T47D (cell line): ENCODE measurements around the gene CCDC71.

ENCODE experiments used
- DNase-seq, 2 experiments: peaks; one replicate each; pipeline versions ENCODE4 v3.0.0 to v3.0.0-alpha.2; 2011 to 2012; ENCODE audit warnings: low read depth in 1 of 2, low spot score in 1 of 2
- JUND ChIP-seq: IDR thresholded peaks from 2 replicates; pipeline ENCODE4 v1.6.1; 2012; ENCODE audit warnings: low read depth
- in situ Hi-C: cut with HindIII; loops from 2 replicates; pipeline ENCODE4 v1.10.0; 2016; ENCODE audit warnings: low sequenced_read_pairs, low pct_unique_long_range_greater_than_20kb

Gene CCDC71

GRCh38 chr3:49162751-49163419, 3.2 kb downstream of the CCDC71 start:
- in situ Hi-C loops: no loop called here
- no peak for DNase-seq
- no peak for TF ChIP-seq JUND

GRCh38 chr3:49161808-49162530, 4.2 kb downstream of the CCDC71 start:
- in situ Hi-C loops: no loop called here
- TF ChIP-seq JUND: no peak
- no peak for DNase-seq

GRCh38 chr3:49161197-49161596, 4.9 kb downstream of the CCDC71 start:
- TF ChIP-seq JUND: no peak
- no peak for DNase-seq
- in situ Hi-C loops: no loop called here

- no peak for DNase-seq
- no peak for TF ChIP-seq JUND
- in situ Hi-C loops: no loop called here
Measured at GRCh38 chr3:49158792-49159191, 7.3 kb downstream of the CCDC71 start.

- no peak for TF ChIP-seq JUND
- in situ Hi-C loops: no loop called here
- DNase-seq: peak in 1 of 2 experiments; percentile 67
Measured at GRCh38 chr3:49158103-49158709, 7.9 kb downstream of the CCDC71 start.

GRCh38 chr3:49157289-49157688, 8.8 kb downstream of the CCDC71 start:
- no peak for DNase-seq
- in situ Hi-C loops: no loop called here
- TF ChIP-seq JUND: no peak

- in situ Hi-C loops: no loop called here
- no peak for DNase-seq
- no peak for TF ChIP-seq JUND
Measured at GRCh38 chr3:49153349-49153912, 12.7 kb downstream of the CCDC71 start.

- no peak for TF ChIP-seq JUND
- no peak for DNase-seq
- in situ Hi-C loops: no loop called here
Measured at GRCh38 chr3:49151610-49152009, 14.5 kb downstream of the CCDC71 start.

- no peak for TF ChIP-seq JUND
- no peak for DNase-seq
- in situ Hi-C loops: no loop called here
Measured at GRCh38 chr3:49148159-49148558, 18.0 kb downstream of the CCDC71 start.

- TF ChIP-seq JUND: no peak
- DNase-seq: no peak
- in situ Hi-C loops: no loop called here
Measured at GRCh38 chr3:49140080-49140479, 26.1 kb downstream of the CCDC71 start.

GRCh38 chr3:49135499-49135898, 30.6 kb downstream of the CCDC71 start:
- in situ Hi-C loops: no loop called here
- DNase-seq: no peak
- TF ChIP-seq JUND: no peak

GRCh38 chr3:49134471-49135265, 31.5 kb downstream of the CCDC71 start:
- in situ Hi-C loops: no loop called here
- TF ChIP-seq JUND: no peak
- DNase-seq: no peak
